ENCODE results near the gene INO80B.

DNA sequence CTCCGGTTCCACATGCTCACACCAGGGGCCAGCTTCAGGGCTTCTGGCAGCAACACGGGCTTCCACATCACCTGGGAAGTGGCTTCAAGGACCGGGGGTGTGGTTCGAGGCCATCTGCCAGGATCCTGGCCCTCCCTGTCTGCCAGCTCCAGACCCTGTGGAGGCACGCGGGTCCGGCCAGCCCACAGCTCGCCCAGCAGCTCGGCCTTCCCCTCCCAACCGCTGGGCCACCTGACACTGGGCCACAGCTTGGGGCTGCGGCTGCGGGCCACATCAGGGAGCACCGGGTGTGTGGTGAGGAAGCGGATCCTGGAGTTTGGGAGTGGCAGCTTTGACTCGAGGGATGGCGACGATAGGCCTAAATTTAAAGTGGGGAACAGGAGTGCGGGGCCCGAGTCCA is 40.4 kb upstream of the INO80B start:
- TF ChIP-seq POLR2AphosphoS5 (IDR thresholded peaks at IDR 0.05; ENCODE audit: low read depth, low read length) = no peak
- TF ChIP-seq, protein P1, sequence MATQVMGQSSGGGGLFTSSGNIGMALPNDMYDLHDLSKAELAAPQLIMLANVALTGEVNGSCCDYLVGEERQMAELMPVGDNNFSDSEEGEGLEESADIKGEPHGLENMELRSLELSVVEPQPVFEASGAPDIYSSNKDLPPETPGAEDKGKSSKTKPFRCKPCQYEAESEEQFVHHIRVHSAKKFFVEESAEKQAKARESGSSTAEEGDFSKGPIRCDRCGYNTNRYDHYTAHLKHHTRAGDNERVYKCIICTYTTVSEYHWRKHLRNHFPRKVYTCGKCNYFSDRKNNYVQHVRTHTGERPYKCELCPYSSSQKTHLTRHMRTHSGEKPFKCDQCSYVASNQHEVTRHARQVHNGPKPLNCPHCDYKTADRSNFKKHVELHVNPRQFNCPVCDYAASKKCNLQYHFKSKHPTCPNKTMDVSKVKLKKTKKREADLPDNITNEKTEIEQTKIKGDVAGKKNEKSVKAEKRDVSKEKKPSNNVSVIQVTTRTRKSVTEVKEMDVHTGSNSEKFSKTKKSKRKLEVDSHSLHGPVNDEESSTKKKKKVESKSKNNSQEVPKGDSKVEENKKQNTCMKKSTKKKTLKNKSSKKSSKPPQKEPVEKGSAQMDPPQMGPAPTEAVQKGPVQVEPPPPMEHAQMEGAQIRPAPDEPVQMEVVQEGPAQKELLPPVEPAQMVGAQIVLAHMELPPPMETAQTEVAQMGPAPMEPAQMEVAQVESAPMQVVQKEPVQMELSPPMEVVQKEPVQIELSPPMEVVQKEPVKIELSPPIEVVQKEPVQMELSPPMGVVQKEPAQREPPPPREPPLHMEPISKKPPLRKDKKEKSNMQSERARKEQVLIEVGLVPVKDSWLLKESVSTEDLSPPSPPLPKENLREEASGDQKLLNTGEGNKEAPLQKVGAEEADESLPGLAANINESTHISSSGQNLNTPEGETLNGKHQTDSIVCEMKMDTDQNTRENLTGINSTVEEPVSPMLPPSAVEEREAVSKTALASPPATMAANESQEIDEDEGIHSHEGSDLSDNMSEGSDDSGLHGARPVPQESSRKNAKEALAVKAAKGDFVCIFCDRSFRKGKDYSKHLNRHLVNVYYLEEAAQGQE (IDR thresholded peaks at IDR 0.05; ENCODE audit: insufficient read depth in 1 of 2, low read depth in 2 of 2, low read length in 2 of 2) = no peak
- TF ChIP-seq TAF1 (IDR thresholded peaks at IDR 0.05; ENCODE audit: borderline replicate concordance, insufficient read depth, low read length) = no peak
- TF ChIP-seq SIN3A (IDR thresholded peaks at IDR 0.05; ENCODE audit: borderline replicate concordance, insufficient read depth, low read length) = no peak

Data from PFSK-1 (cell line).